ENCODE data around the gene RET. TPM values are rescaled to one million over a fixed set of nuclear protein-coding genes. Genes with fewer than 3 reads are reported as not detected.

Gene RET
- total RNA-seq, 4 donors from 2014 or later = 1.4 to 3.9 (median 1.8) TPM

DNA sequence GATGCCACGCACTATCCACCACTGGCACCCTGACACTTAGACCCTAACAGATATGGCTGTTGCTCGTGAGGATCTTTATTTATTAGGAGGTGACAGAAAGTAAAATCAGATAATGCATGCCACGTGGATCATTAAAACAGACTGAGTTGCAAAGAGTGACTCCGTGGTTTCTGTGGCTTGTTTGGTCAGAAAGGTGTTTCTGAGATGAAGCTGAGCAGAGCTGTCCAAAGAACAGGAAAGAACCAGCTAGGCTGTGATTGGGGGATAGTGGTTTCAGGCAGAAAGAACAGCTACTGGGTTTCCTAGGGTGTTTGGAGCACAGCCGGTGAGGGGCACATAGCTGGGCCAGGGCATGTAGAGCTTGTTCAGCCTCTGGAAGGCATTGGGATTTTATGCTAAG is 95.8 kb downstream of the RET start:
- WGBS, 2 donors (ENCODE audit: low coverage in 1 of 2) = 58 to 77% methylated on average over 3 to 4 of the region's 5 CpGs
- Histone ChIP-seq H3K4me3 (no peak overlapping the region), H3K27me3 (no peaks in the 10 kb centered on the region), H3K27ac (peak overlapping the region in 3 of 4 donors; percentile 67 to 81 (median 74)), H3K9me3 (no peaks in the 10 kb centered on the region), H3K4me1 (peaks cover 0 to 22% (median 6%) of the 10 kb centered on the region in 3 donors), H3K36me3 (peaks cover 0 to 89% of the 10 kb centered on the region in 2 donors)
- no peak for ATAC-seq
- TF ChIP-seq POLR2AphosphoS5 (IDR thresholded peaks at IDR 0.05) (no peak), EP300 (IDR thresholded peaks at IDR 0.05) (no peak), POLR2A (IDR thresholded peaks at IDR 0.05) (no peak), CTCF (IDR thresholded peaks at IDR 0.05) (no peak)

- WGBS, 2 donors (ENCODE audit: low coverage in 1 of 2) = 67 to 80% methylated on average over 1 of the region's 1 CpG
- no peaks in the 10 kb centered on the region for H3K9me3 ChIP-seq
- H3K27me3 ChIP-seq = no peaks in the 10 kb centered on the region
- no peak for TF ChIP-seq POLR2A (IDR thresholded peaks at IDR 0.05)
- TF ChIP-seq EP300 (IDR thresholded peaks at IDR 0.05) = no peak
- TF ChIP-seq POLR2AphosphoS5 (IDR thresholded peaks at IDR 0.05) = no peak
- no peak for TF ChIP-seq CTCF (IDR thresholded peaks at IDR 0.05)
- no peak for ATAC-seq
- H3K4me1 ChIP-seq = peaks cover 0 to 22% (median 6%) of the 10 kb centered on the region in 3 donors
- peaks cover 0 to 92% of the 10 kb centered on the region in 2 donors for H3K36me3 ChIP-seq
- H3K4me3 ChIP-seq = no peak overlapping the region
- H3K27ac ChIP-seq = peak overlapping the region in 3 of 4 donors; percentile 67 to 81 (median 74)
These were observed 96.3 kb downstream of the RET start for GRCh38 chr10:43173120-43173519.

GRCh38 chr10:43174969-43175368 is 98.1 kb downstream of the RET start:
- WGBS, 2 donors (ENCODE audit: low coverage in 1 of 2) = 74 to 78% methylated on average over 5 of the region's 6 CpGs
- no peak for ATAC-seq
- peaks cover 0 to 94% of the 10 kb centered on the region in 2 donors for H3K36me3 ChIP-seq

DNA sequence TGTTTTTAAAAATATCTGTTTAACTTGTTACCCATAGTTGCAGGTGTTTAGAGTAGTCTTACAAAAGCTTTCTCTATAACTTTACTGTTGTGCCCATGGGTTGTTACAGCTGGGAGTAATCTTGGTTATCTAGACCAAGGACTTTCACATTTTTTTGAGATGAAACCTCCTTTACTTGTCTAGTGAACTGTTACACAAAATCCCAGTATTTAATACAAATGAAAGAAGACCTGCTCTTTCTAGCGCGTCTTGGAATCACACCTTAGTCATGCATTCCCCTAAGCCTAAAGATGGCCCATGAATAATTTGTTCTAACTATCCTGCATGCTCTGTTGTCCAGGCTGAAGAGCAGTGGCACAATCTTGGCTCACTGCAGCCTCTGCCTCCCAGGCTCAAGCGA is 99.4 kb downstream of the RET start:
- TF ChIP-seq POLR2AphosphoS5 (IDR thresholded peaks at IDR 0.05) (no peak), CTCF (IDR thresholded peaks at IDR 0.05) (no peak), EP300 (IDR thresholded peaks at IDR 0.05) (no peak), POLR2A (IDR thresholded peaks at IDR 0.05) (no peak)
- H3K9me3 ChIP-seq = no peaks in the 10 kb centered on the region
- H3K4me1 ChIP-seq = peaks cover 0 to 21% (median 6%) of the 10 kb centered on the region in 3 donors
- H3K27me3 ChIP-seq = no peaks in the 10 kb centered on the region
- no peak overlapping the region for H3K27ac ChIP-seq
- ATAC-seq = no peak
- H3K4me3 ChIP-seq = no peak overlapping the region
- 100% methylated on average over 1 to 3 of the region's 3 CpGs for WGBS, 2 donors (ENCODE audit: low coverage in 1 of 2)
- H3K36me3 ChIP-seq = peaks cover 0 to 98% of the 10 kb centered on the region in 2 donors

More at GRCh38 chr10:43174969-43175368, 98.1 kb downstream of the RET start:
- H3K27me3 ChIP-seq = no peaks in the 10 kb centered on the region
- H3K4me1 ChIP-seq = peaks cover 0 to 22% (median 6%) of the 10 kb centered on the region in 3 donors
- no peaks in the 10 kb centered on the region for H3K9me3 ChIP-seq
- TF ChIP-seq POLR2A (IDR thresholded peaks at IDR 0.05) (no peak), CTCF (IDR thresholded peaks at IDR 0.05) (no peak), POLR2AphosphoS5 (IDR thresholded peaks at IDR 0.05) (no peak), EP300 (IDR thresholded peaks at IDR 0.05) (no peak)
- H3K27ac ChIP-seq = no peak overlapping the region
- no peak overlapping the region for H3K4me3 ChIP-seq

DNA sequence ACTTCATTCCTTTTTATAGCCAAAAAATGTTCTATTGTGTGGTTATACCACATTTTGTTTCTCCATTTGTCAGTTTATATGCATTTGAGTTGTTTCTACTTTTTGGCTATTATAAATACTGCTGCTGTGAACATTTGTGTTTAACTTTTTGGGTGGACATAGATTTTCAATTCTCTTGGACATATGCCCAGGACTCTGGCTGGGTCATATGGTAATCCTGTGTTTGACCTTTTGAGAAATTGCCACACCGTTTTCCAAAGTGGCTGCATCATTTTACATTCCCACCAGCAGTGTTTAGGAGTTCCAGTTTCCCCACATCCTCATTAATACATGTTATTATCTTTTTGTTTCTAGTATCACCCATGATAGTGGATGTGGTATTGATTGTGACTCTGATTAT is 100.7 kb downstream of the RET start:
- TF ChIP-seq CTCF (IDR thresholded peaks at IDR 0.05) = no peak
- no peak for TF ChIP-seq POLR2A (IDR thresholded peaks at IDR 0.05)
- TF ChIP-seq EP300 (IDR thresholded peaks at IDR 0.05) = no peak
- TF ChIP-seq POLR2AphosphoS5 (IDR thresholded peaks at IDR 0.05) = no peak
- Histone ChIP-seq H3K36me3 (peaks cover 0 to 97% of the 10 kb centered on the region in 2 donors), H3K4me1 (peaks cover 0 to 9% (median 1%) of the 10 kb centered on the region in 3 donors), H3K9me3 (no peaks in the 10 kb centered on the region), H3K4me3 (no peak overlapping the region), H3K27me3 (no peaks in the 10 kb centered on the region), H3K27ac (no peak overlapping the region)
- no peak for ATAC-seq
- WGBS, 2 donors (ENCODE audit: low coverage in 1 of 2) = 60 to 73% methylated on average over 1 of the region's 1 CpG
